Epithelial cell of esophagus (primary cell): ENCODE measurements around the gene UBE3B.
"Not testable (repeated sequence)": the region's sequence is repeated elsewhere in the genome, so short reads cannot be mapped to it uniquely, and the experiment has no call there.

Experiments used
- DNase-seq: peaks from one replicate; pipeline ENCODE4 v3.0.0; 2010; ENCODE audit warnings: low read depth
- H3K4me3 ChIP-seq: 2 replicates; pipeline ENCODE4 v1.5.1; 2011; ENCODE audit warnings: mild to moderate bottlenecking, low read length, control low read depth
- CTCF ChIP-seq: IDR thresholded peaks from 2 replicates; pipeline ENCODE4 v1.5.1; 2011; ENCODE audit warnings: low read depth, mild to moderate bottlenecking, low read length, control low read depth, inconsistent platforms; ENCODE audit not compliant: insufficient read depth; ENCODE audit errors: missing control alignments

The UBE3B gene

DNA sequence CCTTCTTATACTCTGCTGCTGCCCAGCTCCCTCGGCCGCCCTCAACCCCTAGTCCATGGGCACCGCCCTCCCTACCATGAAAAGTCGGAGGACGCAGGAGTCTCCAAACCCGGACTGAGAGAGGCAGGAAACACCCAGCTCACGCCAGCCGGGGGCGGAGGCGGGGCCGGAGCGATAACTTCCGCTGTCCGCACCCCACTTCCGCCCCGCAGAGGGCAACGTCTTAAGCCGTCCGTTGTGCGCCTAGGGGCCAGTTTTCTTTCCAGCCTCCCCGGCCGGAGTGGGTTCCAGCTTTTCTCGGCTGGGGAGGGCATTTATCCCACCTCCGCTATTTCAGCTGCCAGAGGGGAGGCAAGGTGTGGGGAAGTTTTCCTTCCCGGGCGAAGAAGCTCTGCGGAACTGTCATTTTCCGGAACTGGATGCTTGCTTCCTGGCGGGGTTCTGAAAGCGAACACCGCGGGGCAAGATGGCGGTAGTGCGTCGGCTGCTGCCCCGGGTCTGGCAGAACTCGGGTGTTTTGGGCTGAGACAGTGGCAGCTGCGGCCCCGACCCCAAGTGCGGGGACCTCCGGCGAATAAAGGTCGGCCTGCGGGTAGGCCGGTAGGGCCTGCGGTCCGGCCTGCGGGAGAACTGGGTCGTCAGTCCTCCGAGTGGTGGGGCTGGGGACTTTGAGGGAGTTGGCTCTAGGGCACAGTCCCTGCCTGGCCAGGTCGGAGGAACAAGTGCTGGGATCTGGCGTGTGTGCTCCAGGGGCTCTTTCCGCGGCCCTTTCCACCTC lies at the start of gene UBE3B, which contains the start of gene KCTD10:
Gene UBE3B (plus strand): TSS at position 450 of the 778 bp plus-strand sequence. CDS start 5,918 bp downstream, outside the sequence.
Gene KCTD10 (minus strand): TSS at position 116 of the 778 bp plus-strand sequence. CDS start 38 bp downstream, at position 78.
- DNase-seq, result peak; percentile 94
- peak within 1 kb of the TSS; percentile 98 for H3K4me3 ChIP-seq
- TF ChIP-seq CTCF, result no peak

DNA sequence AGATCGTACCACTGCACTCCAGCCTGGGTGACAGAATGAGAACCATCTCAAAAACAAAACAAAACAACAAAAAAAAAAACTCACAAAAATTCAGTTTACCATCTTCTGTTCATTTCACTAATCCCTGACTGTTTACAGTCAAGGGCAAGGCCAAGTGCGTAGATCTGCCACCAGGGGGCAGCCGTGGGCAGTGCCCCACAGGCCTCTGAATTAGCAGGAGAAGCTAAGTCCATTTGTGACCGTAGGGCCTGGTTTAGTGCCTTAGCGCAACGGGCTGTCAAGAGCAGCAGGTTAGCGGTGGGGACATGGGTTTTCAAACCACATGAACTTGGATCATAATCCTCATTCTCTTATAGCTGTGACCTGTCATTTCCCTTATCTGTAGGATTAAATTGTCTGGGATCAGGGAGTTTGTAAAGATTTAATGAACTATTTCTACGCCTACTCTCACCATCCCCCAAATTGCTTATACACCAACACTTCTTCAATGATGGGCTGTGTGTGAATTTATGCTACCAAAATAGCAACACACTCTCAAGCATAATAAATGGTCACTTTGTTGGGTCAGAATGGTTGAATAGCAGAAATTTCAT lies 49.3 kb upstream of the UBE3B start:
- DNase-seq, result peak; percentile 83
- TF ChIP-seq CTCF, result peak; percentile 100
- no peak overlapping the region for H3K4me3 ChIP-seq

- DNase-seq, H3K4me3 ChIP-seq: not testable (repeated sequence)
These were observed 48.6 kb upstream of the UBE3B start for GRCh38 chr12:109428804-109429203.

DNA sequence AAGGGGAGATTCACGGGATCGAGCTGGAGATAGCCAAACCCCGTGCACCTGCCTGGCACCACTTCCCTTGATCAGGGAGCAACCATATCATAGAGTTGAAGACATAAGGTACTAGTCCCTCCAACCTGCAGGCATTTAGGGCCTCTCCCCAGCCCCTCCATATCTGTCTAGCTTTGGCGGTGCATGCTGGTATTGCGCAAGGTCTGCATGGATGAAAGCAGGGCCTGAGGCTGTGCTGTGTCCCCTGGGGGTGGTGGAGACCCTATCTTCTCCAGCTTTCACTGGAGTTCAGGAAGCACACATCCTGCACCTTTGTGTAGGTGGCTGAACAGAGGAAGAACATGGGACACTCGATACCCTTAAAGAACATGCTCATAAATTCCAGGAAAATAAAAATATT lies 47.2 kb upstream of the UBE3B start:
- no peak overlapping the region for H3K4me3 ChIP-seq
- no peak for DNase-seq
- no peak for TF ChIP-seq CTCF

GRCh38 chr12:109432431-109432830 lies 45.0 kb upstream of the UBE3B start:
- H3K4me3 ChIP-seq, result no peak overlapping the region
- no peak for TF ChIP-seq CTCF
- peak; percentile 90 for DNase-seq

- H3K4me3 ChIP-seq, result no peak overlapping the region
- TF ChIP-seq CTCF, result peak; percentile 90
- DNase-seq, result peak; percentile 85
These were observed 44.6 kb upstream of the UBE3B start for GRCh38 chr12:109432842-109433304.

- no peak for DNase-seq
- no peak for TF ChIP-seq CTCF
- H3K4me3 ChIP-seq, result no peak overlapping the region
These were observed 43.8 kb upstream of the UBE3B start for GRCh38 chr12:109433618-109434017.
